GM12872 (cell line): ENCODE measurements around the gene NUDT22.

ENCODE experiments used
- TF ChIP-seq, protein P1 (sequence below): IDR thresholded peaks from 3 replicates; pipeline ENCODE4 v1.5.1; 2011; ENCODE audit warnings: low read depth, mild to moderate bottlenecking, low read length, moderate library complexity; ENCODE audit not compliant: insufficient read depth

Gene NUDT22

DNA sequence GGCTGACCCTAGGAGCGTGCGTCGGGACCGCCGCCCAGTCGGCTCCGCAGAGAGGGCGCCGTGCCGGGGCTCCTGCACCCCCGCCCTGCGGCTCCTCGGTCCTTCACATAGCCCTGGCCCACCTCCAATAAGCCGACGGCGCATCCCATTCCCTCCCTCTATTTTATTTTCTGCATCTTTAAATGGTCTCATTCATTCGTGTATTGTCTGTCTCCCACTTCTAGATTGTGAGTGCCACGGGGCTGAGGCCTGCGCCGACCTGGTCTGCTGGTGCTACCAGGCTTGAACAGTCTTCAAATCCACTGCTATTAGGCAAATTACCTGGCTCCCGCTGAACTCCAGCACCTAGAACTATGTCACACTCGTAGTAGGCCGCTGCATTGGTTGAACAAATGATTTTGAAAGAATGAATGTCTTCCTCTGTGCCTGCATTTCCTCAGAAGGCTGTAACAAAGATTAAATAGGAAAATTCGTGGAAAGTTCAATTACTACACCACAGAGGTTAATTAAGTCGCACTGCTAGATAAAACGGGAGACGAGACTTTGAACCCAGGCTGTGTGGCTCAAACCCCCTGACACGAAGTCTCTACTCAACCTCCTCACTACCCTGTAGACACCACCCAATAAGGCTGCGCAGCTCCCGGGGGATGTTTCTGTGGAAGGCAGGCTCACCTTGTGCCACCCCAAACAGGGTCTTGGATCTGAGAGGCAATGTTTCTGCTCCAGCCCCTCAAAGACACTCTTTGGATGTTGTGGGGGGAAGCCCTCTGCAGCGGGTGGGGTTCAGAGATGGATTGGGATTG is 21.9 kb downstream of the NUDT22 start:
- TF ChIP-seq, protein P1, sequence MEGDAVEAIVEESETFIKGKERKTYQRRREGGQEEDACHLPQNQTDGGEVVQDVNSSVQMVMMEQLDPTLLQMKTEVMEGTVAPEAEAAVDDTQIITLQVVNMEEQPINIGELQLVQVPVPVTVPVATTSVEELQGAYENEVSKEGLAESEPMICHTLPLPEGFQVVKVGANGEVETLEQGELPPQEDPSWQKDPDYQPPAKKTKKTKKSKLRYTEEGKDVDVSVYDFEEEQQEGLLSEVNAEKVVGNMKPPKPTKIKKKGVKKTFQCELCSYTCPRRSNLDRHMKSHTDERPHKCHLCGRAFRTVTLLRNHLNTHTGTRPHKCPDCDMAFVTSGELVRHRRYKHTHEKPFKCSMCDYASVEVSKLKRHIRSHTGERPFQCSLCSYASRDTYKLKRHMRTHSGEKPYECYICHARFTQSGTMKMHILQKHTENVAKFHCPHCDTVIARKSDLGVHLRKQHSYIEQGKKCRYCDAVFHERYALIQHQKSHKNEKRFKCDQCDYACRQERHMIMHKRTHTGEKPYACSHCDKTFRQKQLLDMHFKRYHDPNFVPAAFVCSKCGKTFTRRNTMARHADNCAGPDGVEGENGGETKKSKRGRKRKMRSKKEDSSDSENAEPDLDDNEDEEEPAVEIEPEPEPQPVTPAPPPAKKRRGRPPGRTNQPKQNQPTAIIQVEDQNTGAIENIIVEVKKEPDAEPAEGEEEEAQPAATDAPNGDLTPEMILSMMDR, result no peak

DNA sequence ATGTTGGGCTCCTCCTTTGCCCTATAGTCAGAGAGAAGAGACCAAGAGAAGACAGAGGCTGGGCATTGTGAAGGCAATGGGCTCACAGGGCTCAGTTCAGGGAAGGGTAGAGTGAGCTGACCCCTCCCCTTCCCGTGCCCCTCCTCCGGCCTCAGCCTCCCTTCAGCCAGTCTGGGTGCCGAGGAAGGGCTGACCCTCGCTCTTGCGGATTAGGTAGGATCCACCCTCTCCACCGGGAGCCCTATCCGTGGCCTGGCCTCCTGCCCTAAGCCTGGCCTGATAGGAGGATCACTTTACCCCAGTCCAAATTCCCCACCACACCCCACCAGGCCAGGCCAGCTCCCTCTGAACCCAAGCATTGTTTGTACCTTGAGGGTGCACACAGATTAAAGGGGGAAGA is 22.5 kb downstream of the NUDT22 start:
- TF ChIP-seq, protein P1, result no peak

DNA sequence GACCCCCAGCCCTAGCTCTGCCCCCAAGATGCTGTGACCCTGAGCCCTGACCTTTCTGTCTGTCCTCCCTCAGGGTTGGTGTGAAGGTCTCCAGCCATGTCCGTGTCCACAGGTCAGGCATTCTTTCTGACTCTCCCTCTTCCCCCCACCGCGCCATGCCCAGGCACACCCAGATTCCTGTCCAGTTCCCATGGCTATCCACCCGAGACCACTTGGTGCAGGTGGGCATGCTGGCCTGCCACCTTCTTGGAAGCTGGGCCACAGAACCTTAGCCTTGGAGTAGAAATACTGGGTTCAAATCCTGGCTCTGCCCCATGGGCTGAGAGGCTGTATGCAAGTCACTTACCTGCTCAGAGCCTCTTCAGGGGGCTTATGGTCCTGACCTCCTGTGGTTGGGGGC is 23.0 kb downstream of the NUDT22 start:
- TF ChIP-seq, protein P1, result no peak

DNA sequence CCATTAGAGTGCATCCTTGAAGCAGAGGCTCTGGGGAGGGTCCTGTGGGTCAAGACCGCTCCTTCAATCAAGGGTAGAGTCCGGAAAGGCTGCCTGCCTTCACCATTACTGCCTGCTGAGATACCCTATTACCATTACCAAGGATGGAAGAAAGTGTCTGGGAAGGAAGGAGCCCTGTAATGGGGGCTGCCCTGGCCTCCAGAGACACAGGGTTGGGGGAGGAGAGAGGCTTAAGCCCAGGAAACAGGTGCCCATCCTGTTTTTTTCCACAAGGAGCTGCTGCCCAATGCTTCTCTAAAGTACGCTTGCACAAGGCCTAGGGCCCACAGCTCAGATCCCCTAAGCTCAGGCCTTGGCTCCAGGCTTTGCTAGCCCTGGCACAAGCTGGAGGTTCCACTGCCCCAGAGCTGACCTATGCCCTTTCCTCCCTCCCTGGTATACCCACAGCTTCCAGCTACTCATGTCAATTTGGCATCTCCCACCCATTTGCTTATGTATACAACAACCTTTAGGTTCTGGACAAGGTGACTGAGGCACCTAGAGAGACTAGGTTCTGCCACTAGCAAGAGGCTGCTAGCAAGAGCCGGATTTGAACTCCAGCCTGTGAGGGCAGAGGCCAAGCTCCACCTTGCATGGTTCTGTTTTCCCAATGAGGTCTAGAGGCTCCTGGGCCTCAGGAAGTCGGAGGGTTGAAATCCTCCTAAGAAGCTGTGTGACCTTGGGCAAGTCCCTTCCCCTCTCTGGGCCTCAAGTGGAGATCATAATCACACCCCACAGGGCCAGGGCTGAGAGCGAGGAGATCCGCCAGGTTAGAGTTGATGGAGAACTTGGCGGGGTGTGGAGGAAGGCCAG is 23.7 kb downstream of the NUDT22 start:
- TF ChIP-seq, protein P1, result no peak

DNA sequence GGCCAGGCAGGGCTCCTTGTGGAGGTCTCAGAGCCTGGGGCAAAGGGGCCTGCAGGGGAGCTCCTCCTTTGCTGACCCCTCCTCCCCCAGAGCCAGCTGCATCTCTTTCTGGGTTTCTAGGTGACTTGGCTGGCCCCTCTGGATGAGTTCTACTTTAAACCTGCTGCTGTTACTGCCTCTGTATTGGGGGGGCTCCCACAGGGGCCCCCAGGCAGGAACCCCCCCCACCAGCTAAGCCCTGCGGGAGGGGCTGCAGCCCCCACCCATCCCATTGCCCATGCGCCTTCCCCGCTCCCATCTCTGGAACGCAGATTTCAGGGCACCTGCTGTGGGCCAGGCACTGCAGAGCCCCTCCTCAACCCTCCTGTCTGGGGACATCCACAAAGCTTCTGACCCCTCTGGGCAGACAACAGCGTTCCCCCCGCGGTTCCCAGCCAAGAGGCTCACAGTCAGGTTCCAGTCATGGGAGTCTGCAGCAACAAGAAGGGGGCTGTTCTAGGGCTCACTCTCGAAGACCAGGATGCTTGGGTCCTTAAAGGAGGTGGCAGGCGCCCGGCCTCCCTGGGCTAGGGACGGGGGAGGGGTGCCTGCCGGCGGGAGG is 24.4 kb downstream of the NUDT22 start:
- TF ChIP-seq, protein P1, result no peak

DNA sequence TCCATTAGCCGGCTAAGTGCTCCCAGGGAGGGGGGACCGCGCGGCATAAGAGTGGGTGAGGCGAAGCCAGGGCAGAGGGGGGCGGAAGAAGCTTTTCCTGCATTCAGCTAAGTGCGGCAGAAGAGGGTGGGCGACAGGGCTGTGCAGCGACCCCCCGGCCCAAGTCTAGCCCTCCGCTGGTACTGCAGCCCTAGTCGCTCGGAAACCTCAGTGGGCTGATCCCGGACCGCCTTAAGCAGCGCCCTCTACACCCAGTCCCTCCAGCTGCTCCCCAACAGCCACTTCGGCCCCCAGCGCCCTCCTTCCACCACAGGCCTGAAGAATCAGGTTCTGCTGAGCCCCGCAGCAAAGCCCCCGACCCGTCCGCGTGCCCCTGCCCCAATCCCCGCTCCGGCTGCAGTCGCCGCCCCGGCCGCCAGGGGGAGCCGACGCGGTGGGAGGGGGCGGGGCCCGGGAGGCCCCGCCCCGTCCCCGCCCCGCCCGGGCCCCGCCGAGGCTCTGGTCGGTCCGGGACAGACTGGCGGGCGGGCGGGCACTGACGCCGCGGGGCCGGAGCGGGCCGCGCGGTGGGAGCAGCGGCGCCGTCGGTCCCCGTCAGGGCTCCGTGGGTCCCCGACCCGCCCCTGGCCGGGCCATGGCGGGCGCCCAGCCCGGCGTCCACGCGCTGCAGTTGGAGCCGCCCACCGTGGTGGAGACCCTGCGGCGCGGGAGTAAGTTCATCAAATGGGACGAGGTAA is 25.1 kb downstream of the NUDT22 start, which contains the start of gene PLCB3:
Gene PLCB3, plus strand, starts transcription at position 515 of the 737 bp plus-strand sequence. Its CDS starts 120 bp downstream, at position 635.
- TF ChIP-seq, protein P1, result peak; percentile 64

DNA sequence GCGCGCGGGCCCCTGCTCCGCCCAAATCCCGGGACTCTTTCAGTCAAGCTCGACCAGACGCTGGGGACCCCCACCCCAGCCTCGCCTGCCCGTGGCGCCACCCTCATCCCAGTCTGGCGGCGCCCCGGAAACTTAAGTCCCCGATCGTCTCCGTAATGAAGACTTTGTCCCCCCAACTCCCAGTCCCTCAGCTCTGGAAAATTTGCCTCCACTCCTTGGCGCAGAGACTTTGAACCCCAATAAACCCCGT is 25.6 kb downstream of the NUDT22 start:
- TF ChIP-seq, protein P1, result no peak
